SK-N-SH treated with all-trans-retinoic acid at 6 μM for 48 hours (cell line): ENCODE data around the gene ARHGEF11.
A peak's percentile ranks its signal among the peaks of the same experiment; 100 is the strongest.

Source experiments
- ATAC-seq: fragments of 200-7000 bp; cut with Tn5 transposase; 3 replicates; pipeline ENCODE4 v1.9.1; 2020; ENCODE audit warnings: mild to moderate bottlenecking, moderate library complexity
- ARNTL ChIP-seq: fragments of 450-650 bp; formaldehyde crosslinking; IDR thresholded peaks from 2 replicates; pipeline ENCODE4 v1.5.0; 2020; ENCODE audit warnings: low read depth, mild to moderate bottlenecking, moderate library complexity, borderline replicate concordance
- BACH2 ChIP-seq: fragments of 250-450 bp; sonication (Bioruptor Pico); IDR thresholded peaks from 2 replicates; pipeline ENCODE4 v1.9.0; 2021; ENCODE audit warnings: mild to moderate bottlenecking, borderline replicate concordance
- CSDC2 ChIP-seq: fragments of 250-450 bp; sonication (Bioruptor Pico); IDR thresholded peaks from 2 replicates; pipeline ENCODE4 v1.5.0; 2020; ENCODE audit warnings: mild to moderate bottlenecking, moderate library complexity
- ESRRG ChIP-seq: fragments of 250-450 bp; sonication (Bioruptor Pico); IDR thresholded peaks from 2 replicates; pipeline ENCODE4 v1.6.1; 2021; ENCODE audit warnings: mild to moderate bottlenecking
- GLIS3 ChIP-seq: fragments of 250-450 bp; sonication (Bioruptor Pico); IDR thresholded peaks from 2 replicates; pipeline ENCODE4 v1.5.0; 2020; ENCODE audit warnings: mild to moderate bottlenecking, moderate library complexity
- ISL1 ChIP-seq: fragments of 250-450 bp; sonication (Bioruptor Pico); IDR thresholded peaks from 2 replicates; pipeline ENCODE4 v2.1.2; 2022; ENCODE audit warnings: mild to moderate bottlenecking, moderate library complexity
- RARB ChIP-seq: fragments of 250-450 bp; sonication (Bioruptor Pico); IDR thresholded peaks from 2 replicates; pipeline ENCODE4 v1.8.0; 2021; ENCODE audit warnings: mild to moderate bottlenecking, moderate library complexity
- SNAI2 ChIP-seq: fragments of 250-450 bp; sonication (Bioruptor Pico); IDR thresholded peaks from 2 replicates; pipeline ENCODE4 v1.5.0; 2020; ENCODE audit warnings: mild to moderate bottlenecking, moderate library complexity
- TCF4 ChIP-seq: fragments of 250-450 bp; sonication (Bioruptor Pico); IDR thresholded peaks from 2 replicates; pipeline ENCODE4 v1.8.0; 2021; ENCODE audit warnings: mild to moderate bottlenecking, moderate library complexity, borderline replicate concordance
- TOX ChIP-seq: fragments of 250-450 bp; sonication (Bioruptor Pico); IDR thresholded peaks from 2 replicates; pipeline ENCODE4 v1.8.0; 2021; ENCODE audit warnings: mild to moderate bottlenecking, moderate library complexity, borderline replicate concordance
- TSHZ2 ChIP-seq: fragments of 250-450 bp; sonication (Bioruptor Pico); IDR thresholded peaks from 2 replicates; pipeline ENCODE4 v1.5.0; 2020; ENCODE audit warnings: mild to moderate bottlenecking, moderate library complexity
- ZC3H10 ChIP-seq: fragments of 250-450 bp; sonication (Bioruptor Pico); IDR thresholded peaks from 2 replicates; pipeline ENCODE4 v1.5.1; 2021; ENCODE audit warnings: mild to moderate bottlenecking, moderate library complexity
- ZFP3 ChIP-seq: fragments of 250-450 bp; sonication (Bioruptor Pico); IDR thresholded peaks from 2 replicates; pipeline ENCODE4 v1.5.0; 2020; ENCODE audit warnings: mild to moderate bottlenecking, moderate library complexity
- ZFP30 ChIP-seq: fragments of 450-650 bp; formaldehyde crosslinking; IDR thresholded peaks from 2 replicates; pipeline ENCODE4 v1.5.0; 2022; ENCODE audit warnings: mild to moderate bottlenecking, moderate library complexity
- ZNF565 ChIP-seq: fragments of 450-650 bp; formaldehyde crosslinking; conservative IDR thresholded peaks from 2 replicates; pipeline ENCODE4 v1.5.0; 2020; ENCODE audit warnings: low read depth, mild to moderate bottlenecking, moderate library complexity
- ZNF70 ChIP-seq: fragments of 450-650 bp; formaldehyde crosslinking; IDR thresholded peaks from 2 replicates; pipeline ENCODE4 v1.5.0; 2020; ENCODE audit warnings: mild to moderate bottlenecking, moderate library complexity
- ZNF8 ChIP-seq: fragments of 450-650 bp; formaldehyde crosslinking; IDR thresholded peaks from 2 replicates; pipeline ENCODE4 v1.5.0; 2020; ENCODE audit warnings: mild to moderate bottlenecking, moderate library complexity
- TF ChIP-seq, protein P1 (sequence below): fragments of 250-450 bp; sonication (Bioruptor Pico); IDR thresholded peaks from 2 replicates; pipeline ENCODE4 v1.5.1; 2020; ENCODE audit warnings: low read depth, mild to moderate bottlenecking, moderate library complexity
- TF ChIP-seq, protein P2 (sequence below): fragments of 250-450 bp; sonication (Bioruptor Pico); IDR thresholded peaks from 2 replicates; pipeline ENCODE4 v1.5.1; 2021; ENCODE audit warnings: mild to moderate bottlenecking, moderate library complexity
- TF ChIP-seq, protein P3 (sequence below): fragments of 250-450 bp; sonication (Bioruptor Pico); IDR thresholded peaks from 2 replicates; pipeline ENCODE4 v1.8.0; 2020; ENCODE audit warnings: mild to moderate bottlenecking, moderate library complexity, borderline replicate concordance

Gene ARHGEF11

DNA sequence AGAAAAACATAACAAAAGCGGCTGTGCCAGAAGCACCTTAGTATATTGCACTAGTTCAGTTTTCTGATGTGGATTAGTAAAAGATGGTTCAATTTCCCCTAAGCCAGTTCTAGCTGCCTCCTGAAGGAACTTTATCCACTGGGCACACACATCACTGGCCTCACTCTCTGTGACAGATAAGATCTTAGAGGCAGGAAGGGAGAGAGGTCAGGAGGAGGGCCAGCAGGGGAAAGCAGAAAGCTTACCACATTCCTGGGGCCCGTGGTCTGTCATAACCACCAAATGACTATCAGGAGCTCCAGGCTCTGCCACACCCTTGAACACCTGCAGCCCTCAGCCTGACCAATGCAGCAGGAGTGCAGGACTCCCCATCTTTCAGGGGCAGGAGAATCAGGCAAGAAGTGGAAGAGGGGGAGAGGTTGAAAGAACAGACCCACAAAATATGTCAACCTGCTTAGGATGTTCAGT lies 87.3 kb downstream of the ARHGEF11 start:
- peak; percentile 34 for ATAC-seq
- TF ChIP-seq, protein P1, sequence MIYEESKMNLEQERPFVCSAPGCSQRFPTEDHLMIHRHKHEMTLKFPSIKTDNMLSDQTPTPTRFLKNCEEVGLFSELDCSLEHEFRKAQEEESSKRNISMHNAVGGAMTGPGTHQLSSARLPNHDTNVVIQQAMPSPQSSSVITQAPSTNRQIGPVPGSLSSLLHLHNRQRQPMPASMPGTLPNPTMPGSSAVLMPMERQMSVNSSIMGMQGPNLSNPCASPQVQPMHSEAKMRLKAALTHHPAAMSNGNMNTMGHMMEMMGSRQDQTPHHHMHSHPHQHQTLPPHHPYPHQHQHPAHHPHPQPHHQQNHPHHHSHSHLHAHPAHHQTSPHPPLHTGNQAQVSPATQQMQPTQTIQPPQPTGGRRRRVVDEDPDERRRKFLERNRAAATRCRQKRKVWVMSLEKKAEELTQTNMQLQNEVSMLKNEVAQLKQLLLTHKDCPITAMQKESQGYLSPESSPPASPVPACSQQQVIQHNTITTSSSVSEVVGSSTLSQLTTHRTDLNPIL (CRISPR knock-in tag): no peak
- TF ChIP-seq, protein P2, sequence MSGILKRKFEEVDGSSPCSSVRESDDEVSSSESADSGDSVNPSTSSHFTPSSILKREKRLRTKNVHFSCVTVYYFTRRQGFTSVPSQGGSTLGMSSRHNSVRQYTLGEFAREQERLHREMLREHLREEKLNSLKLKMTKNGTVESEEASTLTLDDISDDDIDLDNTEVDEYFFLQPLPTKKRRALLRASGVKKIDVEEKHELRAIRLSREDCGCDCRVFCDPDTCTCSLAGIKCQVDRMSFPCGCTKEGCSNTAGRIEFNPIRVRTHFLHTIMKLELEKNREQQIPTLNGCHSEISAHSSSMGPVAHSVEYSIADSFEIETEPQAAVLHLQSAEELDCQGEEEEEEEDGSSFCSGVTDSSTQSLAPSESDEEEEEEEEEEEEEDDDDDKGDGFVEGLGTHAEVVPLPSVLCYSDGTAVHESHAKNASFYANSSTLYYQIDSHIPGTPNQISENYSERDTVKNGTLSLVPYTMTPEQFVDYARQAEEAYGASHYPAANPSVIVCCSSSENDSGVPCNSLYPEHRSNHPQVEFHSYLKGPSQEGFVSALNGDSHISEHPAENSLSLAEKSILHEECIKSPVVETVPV (CRISPR knock-in tag): no peak

- TF ChIP-seq BACH2 (CRISPR knock-in tag) (no peak), TOX (CRISPR knock-in tag) (no peak), TCF4 (no peak), ZNF565 (no peak), ZNF70 (CRISPR knock-in tag) (no peak), ARNTL (no peak), ZC3H10 (no peak), RARB (CRISPR knock-in tag) (no peak), GLIS3 (CRISPR knock-in tag) (no peak), ZNF8 (CRISPR knock-in tag) (no peak), ZFP3 (CRISPR knock-in tag) (no peak), ESRRG (CRISPR knock-in tag) (no peak), CSDC2 (no peak)
- TF ChIP-seq, protein P1 (CRISPR knock-in tag): no peak
- TF ChIP-seq, protein P2 (CRISPR knock-in tag): no peak
- TF ChIP-seq, protein P3, sequence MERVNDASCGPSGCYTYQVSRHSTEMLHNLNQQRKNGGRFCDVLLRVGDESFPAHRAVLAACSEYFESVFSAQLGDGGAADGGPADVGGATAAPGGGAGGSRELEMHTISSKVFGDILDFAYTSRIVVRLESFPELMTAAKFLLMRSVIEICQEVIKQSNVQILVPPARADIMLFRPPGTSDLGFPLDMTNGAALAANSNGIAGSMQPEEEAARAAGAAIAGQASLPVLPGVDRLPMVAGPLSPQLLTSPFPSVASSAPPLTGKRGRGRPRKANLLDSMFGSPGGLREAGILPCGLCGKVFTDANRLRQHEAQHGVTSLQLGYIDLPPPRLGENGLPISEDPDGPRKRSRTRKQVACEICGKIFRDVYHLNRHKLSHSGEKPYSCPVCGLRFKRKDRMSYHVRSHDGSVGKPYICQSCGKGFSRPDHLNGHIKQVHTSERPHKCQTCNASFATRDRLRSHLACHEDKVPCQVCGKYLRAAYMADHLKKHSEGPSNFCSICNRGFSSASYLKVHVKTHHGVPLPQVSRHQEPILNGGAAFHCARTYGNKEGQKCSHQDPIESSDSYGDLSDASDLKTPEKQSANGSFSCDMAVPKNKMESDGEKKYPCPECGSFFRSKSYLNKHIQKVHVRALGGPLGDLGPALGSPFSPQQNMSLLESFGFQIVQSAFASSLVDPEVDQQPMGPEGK (CRISPR knock-in tag): no peak
- ATAC-seq: no peak
Measured at GRCh38 chr1:156957634-156958033, 87.9 kb downstream of the ARHGEF11 start.

DNA sequence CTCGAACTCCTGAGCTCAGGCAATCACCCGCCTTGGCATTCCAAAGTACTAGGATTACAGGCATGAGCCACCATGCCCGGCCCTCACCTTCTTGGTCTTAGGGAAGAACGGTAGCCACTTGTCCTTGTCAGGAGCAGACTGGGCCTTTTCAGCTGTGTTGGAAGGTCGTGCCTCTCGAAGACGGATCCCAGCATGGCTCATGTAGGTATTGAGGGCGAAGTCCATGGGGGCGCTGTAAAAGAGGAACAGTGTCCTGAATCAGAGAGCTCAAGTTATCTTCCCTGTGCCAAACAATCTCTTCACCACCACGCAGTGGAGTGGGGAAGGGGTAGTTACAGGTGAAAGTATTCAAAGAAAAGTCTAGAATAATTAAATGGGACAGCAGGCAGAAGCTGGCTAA lies 89.2 kb downstream of the ARHGEF11 start:
- ATAC-seq: no peak
- no peak for TF ChIP-seq ZNF70 (CRISPR knock-in tag)
- TF ChIP-seq, all 23 proteins: peak for 0

- no peak for TF ChIP-seq ZFP30 (CRISPR knock-in tag)
- TF ChIP-seq, protein P2 (CRISPR knock-in tag): no peak
- no peak for TF ChIP-seq SNAI2 (CRISPR knock-in tag)
- ATAC-seq: no peak
Measured at GRCh38 chr1:156953571-156953970, 92.0 kb downstream of the ARHGEF11 start.

GRCh38 chr1:156951371-156951770 lies 94.2 kb downstream of the ARHGEF11 start:
- no peak for ATAC-seq
- TF ChIP-seq ZFP30 (CRISPR knock-in tag): no peak
- TF ChIP-seq GLIS3 (CRISPR knock-in tag): no peak
- no peak for TF ChIP-seq ARNTL
- no peak for TF ChIP-seq TCF4
- no peak for TF ChIP-seq RARB (CRISPR knock-in tag)
- TF ChIP-seq ISL1 (CRISPR knock-in tag): no peak
- no peak for TF ChIP-seq SNAI2 (CRISPR knock-in tag)
- TF ChIP-seq TSHZ2 (CRISPR knock-in tag): no peak
- no peak for TF ChIP-seq ZNF70 (CRISPR knock-in tag)
- TF ChIP-seq ESRRG (CRISPR knock-in tag): no peak
- TF ChIP-seq, all 23 proteins: peak for 0
